Coronary artery (tissue), 2 donors: ENCODE measurements around the gene KLHL30.

Experiments
- DNase-seq: peaks from one replicate; pipeline ENCODE4 v3.0.0-alpha.2; 2017; ENCODE audit warnings: low spot score
- H3K27ac ChIP-seq, 2 donors: fragments of 200-600 bp; sonication (generic); one replicate each; pipeline ENCODE4 v1.5.1; 2016 to 2019
- H3K4me3 ChIP-seq: fragments of 200-600 bp; sonication (generic); 2 replicates; pipeline ENCODE4 v1.5.1; 2016; ENCODE audit warnings: mild to moderate bottlenecking, moderate library complexity
- TF ChIP-seq, protein P1 (sequence below): fragments of 200-600 bp; sonication (generic); IDR thresholded peaks from one replicate; pipeline ENCODE4 v1.5.1; 2019; ENCODE audit warnings: antibody characterized with exemption

Gene KLHL30

GRCh38 chr2:238164906-238165287 is 26.4 kb downstream of the KLHL30 start:
- no peak for DNase-seq
- Histone ChIP-seq H3K4me3 (no peak overlapping the region), H3K27ac (no peak overlapping the region)
- TF ChIP-seq, protein P1, sequence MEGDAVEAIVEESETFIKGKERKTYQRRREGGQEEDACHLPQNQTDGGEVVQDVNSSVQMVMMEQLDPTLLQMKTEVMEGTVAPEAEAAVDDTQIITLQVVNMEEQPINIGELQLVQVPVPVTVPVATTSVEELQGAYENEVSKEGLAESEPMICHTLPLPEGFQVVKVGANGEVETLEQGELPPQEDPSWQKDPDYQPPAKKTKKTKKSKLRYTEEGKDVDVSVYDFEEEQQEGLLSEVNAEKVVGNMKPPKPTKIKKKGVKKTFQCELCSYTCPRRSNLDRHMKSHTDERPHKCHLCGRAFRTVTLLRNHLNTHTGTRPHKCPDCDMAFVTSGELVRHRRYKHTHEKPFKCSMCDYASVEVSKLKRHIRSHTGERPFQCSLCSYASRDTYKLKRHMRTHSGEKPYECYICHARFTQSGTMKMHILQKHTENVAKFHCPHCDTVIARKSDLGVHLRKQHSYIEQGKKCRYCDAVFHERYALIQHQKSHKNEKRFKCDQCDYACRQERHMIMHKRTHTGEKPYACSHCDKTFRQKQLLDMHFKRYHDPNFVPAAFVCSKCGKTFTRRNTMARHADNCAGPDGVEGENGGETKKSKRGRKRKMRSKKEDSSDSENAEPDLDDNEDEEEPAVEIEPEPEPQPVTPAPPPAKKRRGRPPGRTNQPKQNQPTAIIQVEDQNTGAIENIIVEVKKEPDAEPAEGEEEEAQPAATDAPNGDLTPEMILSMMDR, result no peak

- DNase-seq, result no peak
- TF ChIP-seq, protein P1, result no peak
- H3K4me3 ChIP-seq, result no peak overlapping the region
- no peak overlapping the region for H3K27ac ChIP-seq
Observed at GRCh38 chr2:238165288-238165921, 26.9 kb downstream of the KLHL30 start.

- DNase-seq, result peak; percentile 64
- TF ChIP-seq, protein P1, result no peak
- H3K27ac ChIP-seq, result no peak overlapping the region
- no peak overlapping the region for H3K4me3 ChIP-seq
Observed at GRCh38 chr2:238166391-238167343, 28.2 kb downstream of the KLHL30 start.

DNA sequence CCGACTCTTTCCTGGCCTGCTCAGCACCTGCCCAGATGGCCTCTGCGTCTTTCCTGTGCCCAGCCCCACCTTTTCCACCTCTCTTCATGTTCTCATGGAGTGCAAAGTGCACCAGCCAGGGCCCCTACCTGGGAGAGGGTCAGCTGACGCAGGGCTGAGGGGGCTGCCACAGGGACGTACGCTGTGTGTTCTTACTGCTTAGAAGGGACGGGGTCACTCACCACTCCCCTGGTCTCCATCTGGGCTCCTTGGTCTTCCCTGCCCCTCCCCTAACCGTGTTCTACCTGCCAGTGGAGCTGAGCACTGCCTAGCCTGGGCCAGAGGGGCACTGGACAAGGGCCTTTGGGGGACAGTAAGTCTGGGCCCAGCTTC is 28.9 kb downstream of the KLHL30 start:
- TF ChIP-seq, protein P1, result no peak
- Histone ChIP-seq H3K4me3 (no peak overlapping the region), H3K27ac (no peak overlapping the region)
- no peak for DNase-seq

DNA sequence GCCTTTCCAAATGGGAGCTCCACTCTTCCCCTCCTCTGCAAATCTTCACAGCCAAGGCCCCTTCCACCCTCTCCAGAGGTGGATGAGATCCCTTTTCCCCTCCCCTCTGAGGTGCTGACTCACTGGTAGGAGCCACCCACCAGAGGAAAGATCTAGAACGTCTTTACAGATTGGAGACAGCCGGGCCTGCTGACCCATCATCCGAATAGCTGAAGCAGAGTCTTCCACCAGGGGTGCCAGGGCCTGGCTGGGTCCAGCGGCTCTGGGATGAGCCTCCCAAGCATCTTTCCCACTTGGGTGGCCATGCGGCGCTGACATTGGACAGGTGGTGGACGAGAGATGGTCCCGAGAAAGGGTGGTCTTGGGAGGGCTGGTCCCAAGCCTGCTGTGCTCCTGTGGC is 29.3 kb downstream of the KLHL30 start:
- H3K4me3 ChIP-seq, result no peak overlapping the region
- H3K27ac ChIP-seq, result peak overlapping the region in 1 of 2 donors; percentile 84
- TF ChIP-seq, protein P1, result no peak
- no peak for DNase-seq

GRCh38 chr2:238168196-238169047 is 30.0 kb downstream of the KLHL30 start:
- peak; percentile 70 for DNase-seq
- Histone ChIP-seq H3K4me3 (no peak overlapping the region), H3K27ac (peak overlapping the region; percentile 65 to 84)
- TF ChIP-seq, protein P1, result no peak
